Heart right ventricle (tissue), 16 donors: ENCODE data around the gene FCGBP. TPM values are rescaled to one million over a fixed set of nuclear protein-coding genes. Genes with fewer than 3 reads are reported as not detected.

ENCODE experiments used
- ATAC-seq, 8 donors: fragments of 200-7000 bp; cut with Tn5 transposase; one replicate each; pipeline ENCODE4 v1.9.1; 2020; ENCODE audit warnings: mild to moderate bottlenecking in 8 of 8, moderate library complexity in 8 of 8, moderate number of reproducible peaks in 1 of 8
- DNase-seq, 2 donors: peaks; one replicate each; pipeline ENCODE4 v3.0.0-alpha.2; 2020
- H3K27ac ChIP-seq, 10 donors: fragments of 200-600 bp; sonication (generic) in 2 of 10; one replicate each; pipeline versions ENCODE4 v1.5.0 to v1.8.0; 2020 to 2022; ENCODE audit warnings: mild to moderate bottlenecking in 3 of 10
- H3K27me3 ChIP-seq, 7 donors: fragments of 200-600 bp; one replicate each; pipeline ENCODE4 v1.8.0; 2021 to 2022; ENCODE audit warnings: mild to moderate bottlenecking in 2 of 7
- H3K36me3 ChIP-seq, 9 donors: fragments of 200-600 bp; sonication (generic) in 1 of 9; one replicate each; pipeline versions ENCODE4 v1.5.0 to v1.8.0; 2020 to 2022; ENCODE audit warnings: mild to moderate bottlenecking in 2 of 9
- H3K4me1 ChIP-seq, 9 donors: fragments of 200-600 bp; sonication (generic) in 1 of 9; one replicate each; pipeline versions ENCODE4 v1.5.0 to v1.8.0; 2020 to 2022; ENCODE audit warnings: mild to moderate bottlenecking in 4 of 9
- H3K4me3 ChIP-seq, 10 donors: fragments of 200-600 bp; sonication (generic) in 2 of 10; one replicate each; pipeline versions ENCODE4 v1.5.0 to v1.8.0; 2020 to 2022; ENCODE audit warnings: mild to moderate bottlenecking in 7 of 10, moderate library complexity in 2 of 10
- H3K9me3 ChIP-seq, 11 donors: fragments of 200-600 bp in 10 of 11; sonication (generic) in 2 of 11; one replicate each; pipeline versions ENCODE4 v1.5.0 to v1.8.0; 2013 to 2022; ENCODE audit warnings: mild to moderate bottlenecking in 2 of 11, control low read depth in 1 of 11, moderate library complexity in 1 of 11
- WGBS, 2 donors: extraction: QIAGEN DNeasy Blood & Tissue Kit; methylation state at CpG; one replicate each; pipeline ENCODE4 v1.1.7; 2013; ENCODE audit warnings: inconsistent platforms in 1 of 2; 5-methylcytosine and 5-hydroxymethylcytosine counted together
- intact Hi-C, 10 donors: fragments of 100-400 bp; cut with DNase I; formaldehyde crosslinking; loops; one replicate each; pipeline versions ENCODE4 v1.11.1 to v1.14.2; 2022
- polyA plus RNA-seq, 2 donors: library from polyadenylated mRNA; stranded (reverse); fragments of 200-250 nt; gene quantifications; one replicate each; pipeline ENCODE4 v1.2.3, GENCODE V29; 2013
- total RNA-seq, 10 donors: library from RNA; stranded (reverse); fragmentation: NEBNext Ultra II Directional in 3 of 10; extraction: Animal tissue kit (Norgen Biotek cat#: 25700) in 3 of 10; gene quantifications; one replicate each; pipeline versions ENCODE4 v1.2.1 to v1.2.4, GENCODE V29; 2021 to 2023
- TF ChIP-seq, protein P1 (sequence below), 9 donors: fragments of 200-600 bp; sonication (generic) in 2 of 9; IDR thresholded peaks; one replicate each; pipeline versions ENCODE4 v1.5.0 to v1.8.0; 2021 to 2022; ENCODE audit warnings: antibody characterized with exemption in 9 of 9, mild to moderate bottlenecking in 5 of 9, moderate library complexity in 1 of 9
- donor health status: Arrhythmogenic right ventricular cardiomyopathy.
- donor health status: ischemic (EF 13 %, LVEDD 7.1; RV severe dilation, severe dysfunction).
- donor health status: healthy with polysubstance abuse.
- donor health status: DM: no; HTN: yes; CAD: no.
- donor health status: DM: no; HTN: no; CAD: no.
- donor health status: ischemic (EF 25% LVEDD 6.9; RV normal size, moderate dysfunction).
- donor health status: ischemic (EF 25% LVEDD 5.7; RV mildly dilated, moderate dysfunction).
- donor health status: healthy.
- donor health status: DM: yes; HTN: yes; CAD: no.
- donor health status: Ischemic cardiomyopathy.
- donor health status: ischemic (EF 35%, LVEDD 5.7; RV mildly dilated, moderate dysfunction).
- donor health status: nonischemic (EF 11% LVEDD 7.7; RV severe dilation, severe dysfunction).
- donor health status: DM: yes; HTN: yes; CAD: no.
- donor health status: PGD.
- donor health status: ischemic (EF 29% LVEDD 5.4; RV normal size, mild dysfunction).
- donor health status: nonischemic (EF 23%, LVEDD 6.1; RV moderate dilation, normal function).

FCGBP gene
- total and polyA plus RNA-seq, 12 donors: 0.30 to 42.3 (median 1.5) TPM

DNA sequence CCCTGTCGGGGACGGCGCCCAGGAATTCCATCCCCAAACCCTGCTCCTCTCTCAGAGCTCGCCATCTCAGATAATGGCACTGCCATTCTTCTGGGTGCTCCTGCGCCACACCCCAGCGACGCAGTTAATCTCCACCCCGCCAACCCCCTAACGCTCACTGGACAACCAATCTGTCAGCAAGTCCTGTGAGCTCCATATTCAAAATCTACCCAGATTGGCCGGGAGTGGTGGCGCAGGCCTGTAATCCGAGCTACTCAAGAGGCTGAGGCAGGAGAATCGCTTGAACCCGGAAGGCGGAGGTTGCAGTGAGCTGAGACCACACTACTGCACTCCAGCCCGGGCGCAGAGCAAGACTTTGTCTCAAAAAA, 18.6 kb downstream of the FCGBP start:
- WGBS, 2 donors: 76 to 79% methylated on average over 17 of the region's 17 CpGs
- Histone ChIP-seq H3K36me3 (no peaks in the 10 kb centered on the region), H3K27me3 (peaks cover 0 to 50% (median 33%) of the 10 kb centered on the region in 7 donors), H3K4me3 (no peak overlapping the region), H3K27ac (no peak overlapping the region), H3K9me3 (no peaks in the 10 kb centered on the region), H3K4me1 (no peaks in the 10 kb centered on the region)
- intact Hi-C loops: no loop called here
- TF ChIP-seq, protein P1, sequence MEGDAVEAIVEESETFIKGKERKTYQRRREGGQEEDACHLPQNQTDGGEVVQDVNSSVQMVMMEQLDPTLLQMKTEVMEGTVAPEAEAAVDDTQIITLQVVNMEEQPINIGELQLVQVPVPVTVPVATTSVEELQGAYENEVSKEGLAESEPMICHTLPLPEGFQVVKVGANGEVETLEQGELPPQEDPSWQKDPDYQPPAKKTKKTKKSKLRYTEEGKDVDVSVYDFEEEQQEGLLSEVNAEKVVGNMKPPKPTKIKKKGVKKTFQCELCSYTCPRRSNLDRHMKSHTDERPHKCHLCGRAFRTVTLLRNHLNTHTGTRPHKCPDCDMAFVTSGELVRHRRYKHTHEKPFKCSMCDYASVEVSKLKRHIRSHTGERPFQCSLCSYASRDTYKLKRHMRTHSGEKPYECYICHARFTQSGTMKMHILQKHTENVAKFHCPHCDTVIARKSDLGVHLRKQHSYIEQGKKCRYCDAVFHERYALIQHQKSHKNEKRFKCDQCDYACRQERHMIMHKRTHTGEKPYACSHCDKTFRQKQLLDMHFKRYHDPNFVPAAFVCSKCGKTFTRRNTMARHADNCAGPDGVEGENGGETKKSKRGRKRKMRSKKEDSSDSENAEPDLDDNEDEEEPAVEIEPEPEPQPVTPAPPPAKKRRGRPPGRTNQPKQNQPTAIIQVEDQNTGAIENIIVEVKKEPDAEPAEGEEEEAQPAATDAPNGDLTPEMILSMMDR (IDR thresholded peaks at IDR 0.05): no peak
- ATAC-seq (no peak), DNase-seq (no peak)

DNA sequence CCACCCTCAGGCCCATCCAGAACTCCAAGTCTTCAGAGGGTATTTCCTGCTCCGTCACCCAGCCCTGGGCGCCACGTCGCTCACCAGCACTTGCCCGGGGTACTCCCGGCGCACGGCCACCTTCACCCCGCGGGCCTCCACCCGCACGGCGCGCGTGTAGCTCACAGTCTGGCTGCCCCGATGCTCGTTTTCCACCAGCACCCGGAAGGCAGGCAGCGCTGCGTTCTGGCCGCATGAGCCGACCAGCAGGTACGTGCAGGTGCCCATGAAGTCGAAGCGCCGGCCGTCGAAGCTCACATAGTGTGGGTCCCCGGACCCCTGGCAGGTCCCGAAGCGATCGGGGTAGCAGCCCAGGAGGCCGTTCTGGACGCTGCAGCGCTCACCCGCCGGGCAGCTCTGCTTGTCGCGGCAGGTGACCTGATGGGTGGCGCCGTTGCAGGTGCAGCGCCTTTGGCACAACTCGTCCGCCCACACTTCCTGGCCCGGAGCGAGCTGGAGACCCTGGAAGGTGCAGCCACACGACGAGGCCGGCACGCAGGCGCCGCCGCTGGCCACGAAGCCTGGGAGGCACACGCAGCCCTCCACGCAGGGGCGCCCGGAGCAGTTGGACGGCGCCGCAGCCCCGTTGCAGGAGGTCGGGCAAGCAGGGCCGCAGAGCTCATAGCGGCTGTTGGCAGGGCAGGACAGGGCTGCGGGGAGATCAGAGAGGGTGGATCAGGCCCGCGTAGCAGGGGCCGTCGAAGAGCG, 19.2 kb downstream of the FCGBP start:
- ATAC-seq (no peak), DNase-seq (no peak)
- Histone ChIP-seq H3K27ac (no peak overlapping the region), H3K4me1 (no peaks in the 10 kb centered on the region), H3K9me3 (no peaks in the 10 kb centered on the region), H3K4me3 (no peak overlapping the region), H3K36me3 (no peaks in the 10 kb centered on the region), H3K27me3 (peaks cover 0 to 50% (median 33%) of the 10 kb centered on the region in 7 donors)
- intact Hi-C loops: no loop called here
- TF ChIP-seq, protein P1 (IDR thresholded peaks at IDR 0.05): no peak
- 33 to 37% methylated on average over 71 of the region's 71 CpGs for WGBS, 2 donors

DNA sequence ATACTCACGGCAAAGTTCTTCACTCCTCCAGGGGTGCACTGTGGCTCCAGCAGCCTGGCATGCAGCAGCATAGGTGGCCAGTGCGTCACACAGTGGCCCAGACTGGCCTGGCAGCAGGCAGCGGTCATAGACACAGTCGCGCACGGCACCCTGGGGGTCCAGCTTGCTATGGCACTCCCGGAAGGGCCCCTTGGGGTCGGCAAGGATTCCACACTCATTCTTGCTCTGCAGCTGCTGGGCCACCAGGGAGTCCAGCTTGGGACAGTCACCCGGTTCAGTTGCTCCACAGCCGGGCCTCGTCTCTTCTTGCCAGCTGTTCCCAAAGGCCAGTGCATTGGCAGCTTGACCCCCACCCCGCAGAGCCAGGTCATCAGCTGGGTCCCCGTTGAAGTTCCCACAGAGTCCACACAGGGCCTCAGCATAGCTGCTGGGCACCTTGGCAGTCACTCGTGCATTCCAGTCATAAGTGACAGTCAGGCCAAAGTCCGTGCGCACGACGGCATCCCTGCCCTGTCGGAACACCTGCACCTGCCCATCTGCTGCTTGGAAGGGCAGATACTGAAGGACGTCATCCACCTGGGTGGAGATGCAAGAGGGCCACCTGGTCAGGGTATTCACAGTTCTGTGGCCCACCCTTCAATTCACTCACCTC, 20.6 kb downstream of the FCGBP start:
- TF ChIP-seq, protein P1 (IDR thresholded peaks at IDR 0.05): no peak
- Histone ChIP-seq H3K4me1 (no peaks in the 10 kb centered on the region), H3K4me3 (no peak overlapping the region), H3K36me3 (no peaks in the 10 kb centered on the region), H3K9me3 (no peaks in the 10 kb centered on the region), H3K27me3 (peaks cover 0 to 50% (median 33%) of the 10 kb centered on the region in 7 donors), H3K27ac (no peak overlapping the region)
- ATAC-seq: no peak
- intact Hi-C loops: no loop called here
- WGBS, 2 donors: 85 to 87% methylated on average over 20 of the region's 20 CpGs
- no peak for DNase-seq

DNA sequence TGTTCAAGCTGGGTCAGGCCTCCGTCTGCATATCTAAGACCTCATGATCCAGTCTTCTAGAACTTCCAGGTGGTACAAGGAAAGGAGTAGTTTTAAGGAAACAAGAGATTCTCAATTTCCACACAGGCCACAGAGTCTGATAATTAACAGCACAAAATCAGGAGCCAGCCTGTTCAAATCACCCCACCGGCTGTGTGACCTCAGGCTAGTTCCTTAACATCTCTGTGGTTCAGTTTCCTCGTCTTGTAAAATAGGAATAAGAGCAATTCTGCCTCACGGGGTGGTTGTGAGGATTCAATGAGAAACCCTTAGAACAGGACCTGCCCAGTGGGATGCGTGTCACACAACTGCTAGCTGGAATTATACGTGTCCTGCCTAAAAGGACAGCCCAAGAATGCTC, 25.6 kb downstream of the FCGBP start:
- peaks cover 0 to 13% (median 4%) of the 10 kb centered on the region in 7 donors for H3K27me3 ChIP-seq
- no peaks in the 10 kb centered on the region for H3K9me3 ChIP-seq
- intact Hi-C loops: no loop called here
- TF ChIP-seq, protein P1 (IDR thresholded peaks at IDR 0.05): no peak
- DNase-seq (no peak), ATAC-seq (no peak)
- H3K36me3 ChIP-seq: no peaks in the 10 kb centered on the region
- no peak overlapping the region for H3K27ac ChIP-seq
- no peak overlapping the region for H3K4me3 ChIP-seq
- WGBS, 2 donors: 76 to 78% methylated on average over 6 of the region's 6 CpGs
- no peaks in the 10 kb centered on the region for H3K4me1 ChIP-seq
